ENCODE results near the gene XPO5. TPM values are rescaled to one million over a fixed set of nuclear protein-coding genes. Genes with fewer than 3 reads are reported as not detected.
"Not testable (repeated sequence)": the region's sequence is repeated elsewhere in the genome, so short reads cannot be mapped to it uniquely, and the experiment has no call there.

The XPO5 gene
- total RNA-seq, 2 donors from 2014 or later: 11.9 to 33.2 TPM

GRCh38 chr6:43503443-43503842 is 72.4 kb downstream of the XPO5 start:
- no peaks in the 10 kb centered on the region for H3K9me3 ChIP-seq
- H3K27me3 ChIP-seq (replicated peaks; ENCODE audit: insufficient read depth): no peaks in the 10 kb centered on the region
- H3K4me3 ChIP-seq: no peak overlapping the region
- peaks cover 0 to 21% of the 10 kb centered on the region in 2 donors for H3K4me1 ChIP-seq (ENCODE audit: control insufficient read depth in 1 of 2, low read depth in 2 of 2)
- H3K36me3 ChIP-seq: peaks cover 41% of the 10 kb centered on the region
- no peak for ATAC-seq (ENCODE audit: insufficient number of reproducible peaks, low FRiP score, low read depth)
- DNase-seq (ENCODE audit: low spot score): no peak
- no peak overlapping the region for H3K27ac ChIP-seq
- TF ChIP-seq CTCF (IDR thresholded peaks at IDR 0.05): no peak

- ATAC-seq (ENCODE audit: insufficient number of reproducible peaks, low FRiP score, low read depth) (no peak), DNase-seq (ENCODE audit: low spot score) (no peak)
- Histone ChIP-seq H3K4me1 (ENCODE audit: control insufficient read depth in 1 of 2, low read depth in 2 of 2) (peaks cover 0 to 25% of the 10 kb centered on the region in 2 donors), H3K27ac (no peak overlapping the region), H3K4me3 (no peak overlapping the region), H3K36me3 (peaks cover 41% of the 10 kb centered on the region), H3K9me3 (no peaks in the 10 kb centered on the region), H3K27me3 (replicated peaks; ENCODE audit: insufficient read depth) (no peaks in the 10 kb centered on the region)
- TF ChIP-seq CTCF (IDR thresholded peaks at IDR 0.05): no peak
Measured at GRCh38 chr6:43502666-43503065, 73.2 kb downstream of the XPO5 start.

- no peak for TF ChIP-seq CTCF (IDR thresholded peaks at IDR 0.05)
- Histone ChIP-seq H3K9me3 (no peaks in the 10 kb centered on the region), H3K4me3 (no peak overlapping the region), H3K36me3 (peaks cover 41% of the 10 kb centered on the region), H3K27ac (no peak overlapping the region), H3K4me1 (ENCODE audit: control insufficient read depth in 1 of 2, low read depth in 2 of 2) (peaks cover 10 to 39% of the 10 kb centered on the region in 2 donors), H3K27me3 (replicated peaks; ENCODE audit: insufficient read depth) (no peaks in the 10 kb centered on the region)
- DNase-seq (ENCODE audit: low spot score): no peak
- ATAC-seq (ENCODE audit: insufficient number of reproducible peaks, low FRiP score, low read depth): no peak
Measured at GRCh38 chr6:43500921-43501320, 74.9 kb downstream of the XPO5 start.

GRCh38 chr6:43499028-43499815 is 76.6 kb downstream of the XPO5 start:
- H3K27ac ChIP-seq: peak overlapping the region; percentile 2 to 39
- H3K4me1 ChIP-seq (ENCODE audit: control insufficient read depth in 1 of 2, low read depth in 2 of 2): peaks cover 17 to 46% of the 10 kb centered on the region in 2 donors
- TF ChIP-seq CTCF (IDR thresholded peaks at IDR 0.05): no peak
- H3K4me3 ChIP-seq: no peak overlapping the region
- no peaks in the 10 kb centered on the region for H3K9me3 ChIP-seq
- no peaks in the 10 kb centered on the region for H3K27me3 ChIP-seq (replicated peaks; ENCODE audit: insufficient read depth)
- no peak for ATAC-seq (ENCODE audit: insufficient number of reproducible peaks, low FRiP score, low read depth)
- peaks cover 41% of the 10 kb centered on the region for H3K36me3 ChIP-seq
- no peak for DNase-seq (ENCODE audit: low spot score)

GRCh38 chr6:43498291-43498690 is 77.5 kb downstream of the XPO5 start:
- peaks cover 34% of the 10 kb centered on the region for H3K36me3 ChIP-seq
- ATAC-seq (ENCODE audit: insufficient number of reproducible peaks, low FRiP score, low read depth); H3K9me3 ChIP-seq; H3K27ac ChIP-seq; H3K4me3 ChIP-seq; H3K27me3 ChIP-seq (replicated peaks; ENCODE audit: insufficient read depth); DNase-seq (ENCODE audit: low spot score): not testable (repeated sequence)
- peaks cover 17 to 46% of the 10 kb centered on the region in 2 donors for H3K4me1 ChIP-seq (ENCODE audit: control insufficient read depth in 1 of 2, low read depth in 2 of 2)
